GM13976 (cell line): ENCODE data around the gene RIT2.

Experiments
- DNase-seq: peaks from one replicate; pipeline ENCODE4 v3.0.0; 2012; ENCODE audit warnings: low spot score
- CTCF ChIP-seq: IDR thresholded peaks from 2 replicates; pipeline ENCODE4 v1.5.1; 2012; ENCODE audit warnings: borderline replicate concordance, mild to moderate bottlenecking; ENCODE audit not compliant: insufficient read depth; ENCODE audit errors: extremely low read depth, missing control alignments, control extremely low read depth
- in situ Hi-C: fragments of 300-500 bp; cut with MboI; formaldehyde crosslinking; loops from one replicate; pipeline ENCODE4 v1.12.0; 2022; ENCODE audit warnings: low sequenced_read_pairs, mixed read lengths, inconsistent platforms; ENCODE audit not compliant: unreplicated experiment

The RIT2 gene

GRCh38 chr18:42707080-42707479 is 408.4 kb downstream of the RIT2 start:
- in situ Hi-C loops, result no loop called here
- no peak for DNase-seq
- TF ChIP-seq CTCF, result no peak

- TF ChIP-seq CTCF, result no peak
- in situ Hi-C loops, result no loop called here
- DNase-seq, result no peak
These were observed 408.9 kb downstream of the RIT2 start for GRCh38 chr18:42706618-42707017.

- TF ChIP-seq CTCF, result no peak
- in situ Hi-C loops, result no loop called here
- no peak for DNase-seq
These were observed 409.4 kb downstream of the RIT2 start for GRCh38 chr18:42706029-42706608.
